GM15510 (cell line): ENCODE data around the gene DCDC2C.

Experiments
- POLR2A ChIP-seq: IDR thresholded peaks from 3 replicates; pipeline ENCODE4 v1.6.1; 2011; ENCODE audit warnings: borderline replicate concordance; ENCODE audit not compliant: insufficient read length; ENCODE audit errors: extremely low read depth

Gene DCDC2C

DNA sequence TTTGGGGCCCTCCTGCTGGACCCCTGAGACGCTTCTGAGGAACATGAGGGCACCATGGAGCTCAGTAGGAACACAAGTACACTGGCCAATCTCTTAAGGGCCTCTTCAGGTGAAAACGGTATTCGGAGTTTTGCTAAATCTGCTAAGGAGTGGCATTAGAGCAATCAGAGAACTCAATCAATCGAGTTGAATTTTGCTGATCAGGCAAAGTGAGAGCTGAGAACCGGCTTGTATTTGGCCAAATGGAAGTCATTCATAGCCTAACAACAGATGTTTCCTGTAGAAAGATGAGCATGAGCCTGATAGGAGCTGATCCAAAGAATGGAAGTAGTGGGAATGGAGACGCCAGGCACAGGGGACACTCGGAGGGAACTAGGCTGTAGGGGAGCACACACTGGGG, 133.7 kb downstream of the DCDC2C start:
- TF ChIP-seq POLR2A: no peak

DNA sequence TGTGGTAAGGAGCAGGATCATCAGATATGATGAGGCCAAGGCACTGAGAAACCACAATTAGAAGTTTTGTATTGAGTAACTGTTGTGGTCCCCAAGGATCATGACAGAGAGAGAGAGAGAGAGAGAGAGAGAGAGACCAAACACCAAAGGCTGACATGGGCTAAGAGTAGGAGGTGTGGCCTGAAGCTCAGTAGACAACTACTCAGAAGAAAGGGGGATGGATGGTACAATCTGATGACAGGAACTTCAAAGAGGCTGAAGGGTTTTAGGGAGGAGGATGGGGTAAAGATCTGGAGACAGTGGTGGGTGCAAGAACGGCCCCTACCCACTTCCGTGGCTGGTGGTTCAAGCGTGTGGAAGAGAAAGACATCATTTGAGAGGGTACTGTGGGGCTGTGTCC, 135.0 kb downstream of the DCDC2C start:
- TF ChIP-seq POLR2A: no peak

DNA sequence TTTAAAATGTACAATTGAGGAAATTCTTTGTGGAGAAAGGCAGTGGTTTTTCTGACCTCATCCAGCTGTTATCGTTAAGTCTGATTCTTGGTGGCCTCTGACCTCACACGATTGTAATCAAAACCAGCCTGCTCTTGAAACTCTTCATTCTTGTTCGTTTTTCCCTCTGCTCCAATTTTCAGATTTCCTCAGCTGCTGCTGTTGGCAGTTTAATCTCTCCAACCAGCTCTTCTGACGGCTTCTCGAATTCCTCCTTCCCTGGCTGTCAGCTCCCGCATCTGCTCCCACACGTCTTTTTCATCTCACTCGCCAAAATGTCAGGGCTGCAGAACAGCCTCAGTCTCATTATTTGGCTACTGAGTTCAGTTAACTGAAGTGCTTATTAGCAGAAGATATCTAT, 136.1 kb downstream of the DCDC2C start:
- TF ChIP-seq POLR2A: no peak

DNA sequence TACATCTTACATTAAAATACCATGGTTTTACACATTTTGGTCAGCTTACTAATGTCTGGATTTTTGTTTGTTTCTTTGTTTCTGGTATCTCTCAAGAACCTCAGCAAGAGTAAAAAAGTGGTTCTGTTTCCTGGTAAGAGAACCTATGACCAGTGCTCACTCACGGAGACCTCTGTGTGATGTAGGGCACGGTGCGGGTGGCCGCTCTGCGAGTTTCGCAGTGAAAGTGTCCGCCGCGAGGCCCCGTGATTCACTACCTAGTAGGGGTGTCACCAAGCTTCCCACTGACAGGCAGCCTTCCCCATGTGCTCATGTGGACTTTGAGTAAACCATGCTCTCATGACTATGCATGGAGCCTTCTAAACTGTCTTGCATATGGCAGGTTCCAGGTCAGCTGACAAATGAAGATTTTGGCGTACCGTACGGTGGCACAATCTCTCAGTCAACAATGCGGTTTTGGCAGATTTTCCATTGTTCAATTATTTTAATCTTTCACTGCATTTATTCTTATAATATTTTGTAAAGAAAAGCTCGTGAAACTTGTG, 137.3 kb downstream of the DCDC2C start:
- TF ChIP-seq POLR2A: no peak

GRCh38 chr2:3847397-3848052, 144.2 kb downstream of the DCDC2C start:
- no peak for TF ChIP-seq POLR2A

DNA sequence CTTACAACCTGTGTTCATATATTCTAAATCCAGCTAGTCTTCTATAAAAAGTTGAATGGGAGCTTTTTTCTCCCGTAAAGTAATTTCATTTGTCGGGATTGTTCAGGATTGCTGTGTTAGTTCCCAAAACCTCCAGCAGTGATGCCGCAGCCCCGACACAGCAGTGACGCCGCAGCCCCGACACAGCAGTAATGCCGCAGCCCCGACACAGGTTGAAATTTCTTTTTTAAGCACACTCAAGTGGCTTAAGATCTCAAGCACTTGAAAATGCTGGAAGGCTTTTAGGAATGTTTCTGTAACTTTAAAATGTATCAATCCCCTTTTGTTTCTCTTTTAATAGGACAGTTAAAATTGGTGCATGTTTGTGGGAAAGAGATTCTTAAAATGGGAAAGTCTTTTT, 145.4 kb downstream of the DCDC2C start:
- no peak for TF ChIP-seq POLR2A

DNA sequence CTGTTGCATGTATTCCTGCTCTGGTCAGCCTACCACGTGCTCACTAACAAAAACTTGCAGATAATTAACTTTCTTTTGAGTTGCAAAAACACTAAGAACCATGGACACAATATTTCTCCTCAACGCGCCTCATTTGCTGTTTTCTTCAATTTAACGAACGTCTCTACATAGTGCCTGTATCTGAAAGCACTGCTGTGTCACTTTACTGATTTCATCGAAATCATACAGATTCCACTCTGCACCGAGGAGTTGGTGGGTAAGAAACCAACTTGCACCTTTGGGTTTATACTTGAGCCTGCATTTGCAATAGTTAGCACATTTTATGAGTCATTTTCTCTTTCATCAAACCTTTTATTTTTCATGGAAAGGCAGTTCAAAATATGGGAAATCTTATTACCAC, 145.8 kb downstream of the DCDC2C start:
- TF ChIP-seq POLR2A: no peak

GRCh38 chr2:3857576-3857975, 154.2 kb downstream of the DCDC2C start:
- TF ChIP-seq POLR2A: no peak

DNA sequence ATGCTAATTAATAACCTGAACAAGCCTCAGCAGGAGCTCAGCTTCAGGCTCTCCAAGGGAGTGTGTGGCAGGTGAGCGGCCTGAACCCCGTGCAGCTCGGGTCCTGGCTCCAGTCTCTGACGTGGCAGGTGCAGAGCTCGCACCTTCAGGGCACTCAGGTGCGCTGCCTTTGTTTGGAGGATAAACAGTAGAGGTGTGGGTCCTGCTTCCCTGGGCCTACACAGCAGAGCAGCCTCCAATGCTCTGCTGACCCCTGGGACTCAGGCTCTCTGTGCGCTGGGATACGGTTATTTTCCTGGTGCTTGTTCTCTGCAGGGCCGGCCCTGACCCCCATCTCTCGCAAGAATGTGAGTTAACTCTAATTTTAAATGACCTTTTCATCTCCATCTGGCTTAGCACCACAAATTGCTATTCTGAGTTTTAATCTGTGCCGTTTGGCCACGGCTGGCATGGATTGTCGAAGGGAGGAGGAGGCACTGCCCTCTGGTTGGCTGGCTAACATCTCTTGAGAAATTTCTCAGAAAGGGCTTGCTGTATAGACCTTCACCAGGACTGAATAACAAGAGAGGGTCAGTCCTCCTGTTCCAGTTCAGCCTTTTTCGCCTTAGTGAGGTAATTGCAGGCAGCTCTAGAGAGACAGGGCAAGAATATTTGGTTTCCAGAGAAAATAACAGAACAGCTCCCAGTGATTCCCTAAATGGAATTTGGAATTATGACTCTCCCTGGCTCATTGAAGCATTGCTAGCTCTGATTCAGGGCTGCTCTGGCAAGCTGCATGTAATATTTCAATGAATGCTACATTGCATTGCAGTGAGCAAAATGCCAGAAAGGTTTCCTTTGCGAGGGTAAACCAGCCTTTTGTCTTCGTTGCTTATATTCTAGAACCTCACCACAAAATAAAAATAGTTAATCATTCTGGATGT, 161.8 kb downstream of the DCDC2C start:
- no peak for TF ChIP-seq POLR2A

DNA sequence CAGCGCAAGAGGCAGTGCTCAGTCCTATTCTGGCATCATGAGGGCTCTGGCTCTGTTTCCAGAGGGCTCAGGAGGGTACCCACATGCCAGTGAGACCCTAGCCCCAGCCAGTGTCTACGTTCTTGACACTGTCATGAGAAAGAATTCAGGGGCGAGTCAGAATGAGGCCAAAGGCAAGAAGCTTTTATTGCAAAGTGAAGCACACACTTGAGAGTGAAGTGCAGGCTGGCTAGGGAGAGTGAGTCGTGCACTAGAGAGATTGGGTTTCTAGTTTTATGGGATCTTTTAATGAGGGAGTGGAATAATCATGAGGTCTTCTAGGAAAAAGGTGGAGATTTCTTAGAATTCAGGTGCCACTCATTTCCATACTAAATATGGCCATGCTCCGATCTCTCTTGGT, 164.1 kb downstream of the DCDC2C start:
- no peak for TF ChIP-seq POLR2A

- TF ChIP-seq POLR2A: no peak
These were observed 164.8 kb downstream of the DCDC2C start for GRCh38 chr2:3868012-3868805.

DNA sequence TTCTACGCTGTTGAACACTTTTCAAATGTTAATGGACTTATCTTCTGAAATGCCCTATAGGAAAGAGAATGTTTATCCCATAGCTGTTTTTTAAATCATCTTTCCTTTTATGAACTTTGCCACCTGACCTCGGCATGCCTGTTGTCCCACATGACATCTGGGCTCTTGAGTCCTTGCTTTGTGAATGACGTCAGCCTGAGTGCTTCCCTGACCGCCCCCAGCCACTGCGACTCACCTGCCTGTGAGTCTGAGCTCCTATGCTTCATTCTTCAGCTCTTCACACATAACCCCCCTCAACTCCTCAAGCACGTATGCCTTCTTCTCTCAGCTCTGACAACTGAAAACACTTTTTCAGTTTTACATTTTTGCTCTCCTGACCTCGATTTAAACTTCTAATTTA, 166.8 kb downstream of the DCDC2C start:
- TF ChIP-seq POLR2A: no peak

DNA sequence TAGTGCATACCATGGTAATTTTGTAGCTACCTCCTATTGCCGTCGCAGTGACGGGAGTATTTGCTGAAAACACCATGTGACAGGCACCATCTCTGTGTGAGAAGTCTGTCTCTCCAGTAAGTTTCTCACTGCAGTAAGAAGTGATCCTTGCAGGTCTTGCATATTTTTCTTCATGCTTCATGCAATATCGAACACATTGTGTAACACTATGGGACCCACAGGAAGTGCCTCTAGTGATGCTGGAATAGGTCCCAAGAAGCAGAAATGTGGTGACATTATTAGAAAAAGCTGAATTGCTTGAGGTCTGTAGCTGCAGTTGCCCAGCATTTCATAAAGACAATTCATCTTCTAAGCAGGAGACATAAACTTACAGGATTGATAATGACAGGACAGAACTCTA, 167.6 kb downstream of the DCDC2C start:
- TF ChIP-seq POLR2A: no peak

GRCh38 chr2:3872451-3872850, 169.1 kb downstream of the DCDC2C start:
- no peak for TF ChIP-seq POLR2A

DNA sequence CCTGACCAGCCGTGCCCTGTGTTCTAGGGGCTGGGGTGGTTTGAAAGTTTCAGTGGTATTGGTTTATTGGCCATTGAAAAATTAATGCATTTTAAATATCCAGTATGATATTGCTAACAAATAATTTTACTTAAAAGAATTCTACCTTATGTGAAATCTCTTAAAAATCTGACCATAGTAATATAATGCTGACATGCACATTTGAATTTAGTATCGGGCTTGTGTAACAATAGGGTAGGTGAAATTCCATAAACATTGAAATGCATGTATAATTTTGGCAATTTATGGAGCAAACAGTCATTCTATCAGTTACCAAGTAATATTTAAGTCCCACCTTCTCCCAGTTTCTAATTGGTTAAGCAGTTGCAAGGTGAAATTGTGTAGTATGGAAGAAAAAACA, 170.5 kb downstream of the DCDC2C start:
- no peak for TF ChIP-seq POLR2A

DNA sequence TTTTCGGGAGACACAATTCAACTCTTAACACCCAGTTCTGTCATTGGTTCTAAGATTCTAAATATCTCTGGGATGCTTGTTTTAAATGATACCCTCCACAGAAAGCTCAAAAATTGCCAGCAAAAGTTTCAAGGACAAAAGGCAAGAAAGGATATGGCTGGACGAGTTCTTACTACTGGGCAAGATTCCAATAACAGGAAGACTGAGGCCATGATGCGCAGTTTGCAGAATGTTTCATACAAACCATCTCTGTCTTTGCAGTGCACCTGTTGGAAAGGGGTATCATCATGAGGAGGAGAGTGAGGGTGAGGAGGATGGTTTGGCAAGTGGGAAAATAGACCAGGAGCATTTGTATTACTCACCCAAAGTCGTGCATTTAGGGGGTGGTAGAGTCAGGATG, 172.8 kb downstream of the DCDC2C start:
- TF ChIP-seq POLR2A: no peak

GRCh38 chr2:3876685-3877084, 173.3 kb downstream of the DCDC2C start:
- no peak for TF ChIP-seq POLR2A
